HepG2 (cell line): ENCODE measurements around the gene UCK2. TPM values are rescaled to one million over a fixed set of nuclear protein-coding genes. Genes with fewer than 3 reads are reported as not detected.

Source experiments
- CBX2 ChIP-seq, 2 experiments: fragments of 200-600 bp in 1 of 2; sonication (generic); formaldehyde crosslinking in 1 of 2; IDR thresholded peaks; 2 replicates each; pipeline versions ENCODE4 v1.7.0 to v1.8.1; 2018 to 2022; ENCODE audit warnings: low read depth in 2 of 2, low read length in 1 of 2, mild to moderate bottlenecking in 1 of 2, missing genetic modification reagents in 1 of 2
- EED ChIP-seq: sonication (generic); formaldehyde crosslinking; IDR thresholded peaks from 2 replicates; pipeline ENCODE4 v1.5.0; 2020; ENCODE audit warnings: mild to moderate bottlenecking, missing genetic modification reagents
- MIER2 ChIP-seq: IDR thresholded peaks from 2 replicates; pipeline ENCODE4 v1.6.1; 2016; ENCODE audit warnings: missing biosample characterization, missing genetic modification reagents
- MLXIP ChIP-seq: sonication (generic); formaldehyde crosslinking; IDR thresholded peaks from 2 replicates; pipeline ENCODE4 v1.9.0; 2021; ENCODE audit warnings: missing genetic modification reagents, borderline replicate concordance
- NCOA5 ChIP-seq: sonication (generic); formaldehyde crosslinking; IDR thresholded peaks from 2 replicates; pipeline ENCODE4 v1.4.0; 2020; ENCODE audit warnings: missing genetic modification reagents
- NFKBIZ ChIP-seq: IDR thresholded peaks from 2 replicates; pipeline ENCODE4 v1.6.1; 2018; ENCODE audit warnings: missing genetic modification reagents, missing compliant biosample characterization
- RXRB ChIP-seq: IDR thresholded peaks from 2 replicates; pipeline ENCODE4 v1.6.1; 2016; ENCODE audit warnings: borderline replicate concordance, missing genetic modification reagents, missing compliant biosample characterization
- SOX13 ChIP-seq, 3 experiments: fragments of 450-650 bp in 1 of 3; sonication (generic) in 1 of 3; formaldehyde crosslinking in 1 of 3; IDR thresholded peaks in 2 of 3; conservative IDR thresholded peaks in 1 of 3; 2 replicates each; pipeline versions ENCODE4 v1.5.0 to v1.6.1; 2016 to 2020; ENCODE audit warnings: antibody characterized with exemption in 1 of 3, mild to moderate bottlenecking in 1 of 3, missing compliant biosample characterization in 1 of 3, missing genetic modification reagents in 1 of 3, moderate library complexity in 1 of 3
- U2AF2 ChIP-seq: fragments of 200-400 bp; formaldehyde crosslinking; IDR thresholded peaks from 2 replicates; pipeline ENCODE4 v1.6.1; 2017; ENCODE audit warnings: low read depth, mild to moderate bottlenecking, low read length
- YY1 ChIP-seq: IDR thresholded peaks from 2 replicates; pipeline ENCODE4 v1.6.1; 2011; ENCODE audit warnings: low read length, low read depth, moderate library complexity, mild to moderate bottlenecking; ENCODE audit not compliant: insufficient read depth, insufficient replicate concordance
- ZBTB4 ChIP-seq: sonication (generic); formaldehyde crosslinking; IDR thresholded peaks from 2 replicates; pipeline ENCODE4 v1.4.0; 2020; ENCODE audit warnings: missing genetic modification reagents, mild to moderate bottlenecking, borderline replicate concordance
- ZBTB8A ChIP-seq: sonication (generic); formaldehyde crosslinking; IDR thresholded peaks from 2 replicates; pipeline ENCODE4 v1.4.0; 2020; ENCODE audit warnings: mild to moderate bottlenecking, low read depth, missing genetic modification reagents, borderline replicate concordance
- ZNF567 ChIP-seq: sonication (generic); formaldehyde crosslinking; IDR thresholded peaks from 2 replicates; pipeline ENCODE4 v1.8.1; 2023; ENCODE audit warnings: mild to moderate bottlenecking, missing genetic modification reagents, borderline replicate concordance
- ZNF639 ChIP-seq: conservative IDR thresholded peaks from 2 replicates; pipeline ENCODE4 v1.6.1; 2018; ENCODE audit warnings: missing genetic modification reagents
- ZNF670 ChIP-seq: sonication (generic); formaldehyde crosslinking; IDR thresholded peaks from 2 replicates; pipeline ENCODE4 v1.8.0; 2022; ENCODE audit warnings: mild to moderate bottlenecking, missing genetic modification reagents, borderline replicate concordance
- ZSCAN30 ChIP-seq: sonication (generic); formaldehyde crosslinking; IDR thresholded peaks from 2 replicates; pipeline ENCODE4 v1.5.0; 2020; ENCODE audit warnings: mild to moderate bottlenecking, missing genetic modification reagents
- polyA plus RNA-seq, 8 experiments: library from polyadenylated mRNA; depleted of rRNA in 3 of 8; stranded (reverse) in 7 of 8; unstranded in 1 of 8; fragments of >200 nt; fragmentation: Illumina TruSeq in 4 of 8; extraction: Trizol in 4 of 8; gene quantifications; 2 replicates each; pipeline versions ENCODE4 v1.2.1 to v1.2.3, GENCODE V29; 2011 to 2016; ENCODE audit warnings: low read depth in 4 of 8, missing spikeins in 1 of 8, mixed read lengths in 1 of 8; ENCODE audit not compliant: insufficient read depth in 1 of 8
- total RNA-seq, 5 experiments: library from RNA; depleted of rRNA; stranded (reverse); fragments of >200 nt; fragmentation: Illumina TruSeq; extraction: Trizol; gene quantifications; 2 replicates each; pipeline ENCODE4 v1.2.3, GENCODE V29; 2016; ENCODE audit warnings: low read depth in 1 of 5

UCK2 gene
- total and polyA plus RNA-seq, 2 of the 13 experiments (the other 11 are each of a cell fraction or from before 2014, with no cell fraction given): 64.3 to 78.0 TPM

GRCh38 chr1:165871311-165872067 is 44.1 kb downstream of the UCK2 start (continued):
- TF ChIP-seq ZSCAN30 (CRISPR knock-in tag) (no peak), ZNF670 (CRISPR knock-in tag) (no peak), SOX13 (IDR thresholded peaks at IDR 0.05) (no peak), SOX13 (CRISPR knock-in tag; conservative IDR thresholded peaks at IDR 0.05 in 1 of 2, IDR thresholded peaks at IDR 0.05 in 1 of 2) (no peak), EED (no peak), ZBTB4 (CRISPR knock-in tag) (no peak), NCOA5 (no peak), YY1 (no peak), RXRB (CRISPR knock-in tag) (peak; percentile 87), MLXIP (CRISPR knock-in tag) (no peak), U2AF2 (no peak), ZNF567 (CRISPR knock-in tag) (no peak), NFKBIZ (CRISPR knock-in tag) (no peak), MIER2 (CRISPR knock-in tag) (0 out of 2 replicates have a peak, but pooled peaks have one; percentile 35), ZNF639 (CRISPR knock-in tag) (peak; percentile 69; the same call in 1 of the 2 replicates), ZBTB8A (CRISPR knock-in tag) (no peak), CBX2 (IDR thresholded peaks at IDR 0.05; ENCODE audit: low read depth, low read length) (no peak), CBX2 (CRISPR knock-in tag; IDR thresholded peaks at IDR 0.05; ENCODE audit: low read depth) (no peak)
